GM19452 (cell line): ENCODE measurements around the gene BTBD16.

ENCODE experiments used
- ATAC-seq: cut with Tn5 transposase; IDR thresholded peaks from one replicate; pipeline ENCODE4 v1.9.1; 2021; ENCODE audit not compliant: unreplicated experiment

BTBD16 gene

GRCh38 chr10:122246830-122247520, 24.1 kb upstream of the BTBD16 start:
- no peak for ATAC-seq

GRCh38 chr10:122248356-122249302, 22.5 kb upstream of the BTBD16 start:
- ATAC-seq = no peak

- ATAC-seq = no peak
Measured at GRCh38 chr10:122249303-122249850, 21.7 kb upstream of the BTBD16 start.

- no peak for ATAC-seq
Measured at GRCh38 chr10:122249991-122250750, 20.9 kb upstream of the BTBD16 start.

GRCh38 chr10:122251459-122252255, 19.4 kb upstream of the BTBD16 start:
- ATAC-seq = no peak

- ATAC-seq = no peak
Measured at GRCh38 chr10:122252805-122253204, 18.3 kb upstream of the BTBD16 start.

- ATAC-seq = no peak
Measured at GRCh38 chr10:122253605-122254004, 17.5 kb upstream of the BTBD16 start.

- ATAC-seq = no peak
Measured at GRCh38 chr10:122254831-122255230, 16.3 kb upstream of the BTBD16 start.

- ATAC-seq = no peak
Measured at GRCh38 chr10:122255509-122256301, 15.4 kb upstream of the BTBD16 start.

GRCh38 chr10:122257041-122257440, 14.1 kb upstream of the BTBD16 start:
- no peak for ATAC-seq

GRCh38 chr10:122258136-122259074, 12.7 kb upstream of the BTBD16 start:
- ATAC-seq = no peak

GRCh38 chr10:122259075-122259466, 12.0 kb upstream of the BTBD16 start:
- no peak for ATAC-seq

- ATAC-seq = no peak
Measured at GRCh38 chr10:122261584-122261983, 9.5 kb upstream of the BTBD16 start.

GRCh38 chr10:122263971-122264370, 7.1 kb upstream of the BTBD16 start:
- ATAC-seq = no peak

- ATAC-seq = no peak
Measured at GRCh38 chr10:122264436-122264835, 6.7 kb upstream of the BTBD16 start.

- ATAC-seq = no peak
Measured at GRCh38 chr10:122264931-122265330, 6.2 kb upstream of the BTBD16 start.

- ATAC-seq = no peak
Measured at GRCh38 chr10:122265896-122266295, 5.2 kb upstream of the BTBD16 start.
